ENCODE measurements around the gene CD44.

GRCh38 chr11:35177370-35177769 is 38.4 kb downstream of the CD44 start:
- TF ChIP-seq POLR2AphosphoS5 (IDR thresholded peaks at IDR 0.05; ENCODE audit: borderline replicate concordance, low read depth, low read length) (no peak), FOXP2 (optimal IDR thresholded peaks at IDR 0.05; ENCODE audit: control extremely low read depth, extremely low read length, insufficient read depth) (no peak)

Measured in SK-N-MC (cell line).